ENCODE data around the gene HBB.

The HBB gene

DNA sequence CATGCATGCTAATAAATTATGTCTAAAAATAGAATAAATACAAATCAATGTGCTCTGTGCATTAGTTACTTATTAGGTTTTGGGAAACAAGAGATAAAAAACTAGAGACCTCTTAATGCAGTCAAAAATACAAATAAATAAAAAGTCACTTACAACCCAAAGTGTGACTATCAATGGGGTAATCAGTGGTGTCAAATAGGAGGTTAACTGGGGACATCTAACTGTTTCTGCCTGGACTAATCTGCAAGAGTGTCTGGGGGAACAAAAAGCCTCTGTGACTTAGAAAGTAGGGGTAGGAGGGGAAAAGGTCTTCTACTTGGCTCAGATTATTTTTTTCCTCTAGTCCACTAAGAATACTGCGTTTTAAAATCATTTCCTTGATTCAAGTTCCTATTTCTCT is 810 bp upstream of the HBB start:
- DNase-seq (ENCODE audit: low read depth in 2 of 2) = no peak

DNA sequence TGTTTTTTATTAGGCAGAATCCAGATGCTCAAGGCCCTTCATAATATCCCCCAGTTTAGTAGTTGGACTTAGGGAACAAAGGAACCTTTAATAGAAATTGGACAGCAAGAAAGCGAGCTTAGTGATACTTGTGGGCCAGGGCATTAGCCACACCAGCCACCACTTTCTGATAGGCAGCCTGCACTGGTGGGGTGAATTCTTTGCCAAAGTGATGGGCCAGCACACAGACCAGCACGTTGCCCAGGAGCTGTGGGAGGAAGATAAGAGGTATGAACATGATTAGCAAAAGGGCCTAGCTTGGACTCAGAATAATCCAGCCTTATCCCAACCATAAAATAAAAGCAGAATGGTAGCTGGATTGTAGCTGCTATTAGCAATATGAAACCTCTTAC is 1.4 kb downstream of the HBB start:
- no peak for DNase-seq (ENCODE audit: low read depth in 2 of 2)

DNA sequence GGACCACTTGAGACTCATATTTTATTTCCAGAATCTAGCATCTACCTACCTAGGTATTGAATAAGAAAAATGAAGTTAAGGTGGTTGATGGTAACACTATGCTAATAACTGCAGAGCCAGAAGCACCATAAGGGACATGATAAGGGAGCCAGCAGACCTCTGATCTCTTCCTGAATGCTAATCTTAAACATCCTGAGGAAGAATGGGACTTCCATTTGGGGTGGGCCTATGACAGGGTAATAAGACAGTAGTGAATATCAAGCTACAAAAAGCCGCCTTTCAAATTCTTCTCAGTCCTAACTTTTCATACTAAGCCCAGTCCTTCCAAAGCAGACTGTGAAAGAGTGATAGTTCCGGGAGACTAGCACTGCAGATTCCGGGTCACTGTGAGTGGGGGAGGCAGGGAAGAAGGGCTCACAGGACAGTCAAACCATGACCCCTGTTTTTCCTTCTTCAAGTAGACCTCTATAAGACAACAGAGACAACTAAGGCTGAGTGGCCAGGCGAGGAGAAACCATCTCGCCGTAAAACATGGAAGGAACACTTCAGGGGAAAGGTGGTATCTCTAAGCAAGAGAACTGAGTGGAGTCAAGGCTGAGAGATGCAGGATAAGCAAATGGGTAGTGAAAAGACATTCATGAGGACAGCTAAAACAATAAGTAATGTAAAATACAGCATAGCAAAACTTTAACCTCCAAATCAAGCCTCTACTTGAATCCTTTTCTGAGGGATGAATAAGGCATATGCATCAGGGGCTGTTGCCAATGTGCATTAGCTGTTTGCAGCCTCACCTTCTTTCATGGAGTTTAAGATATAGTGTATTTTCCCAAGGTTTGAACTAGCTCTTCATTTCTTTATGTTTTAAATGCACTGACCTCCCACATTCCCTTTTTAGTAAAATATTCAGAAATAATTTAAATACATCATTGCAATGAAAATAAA is 2.1 kb downstream of the HBB start:
- no peak for DNase-seq (ENCODE audit: low read depth in 2 of 2)

DNA sequence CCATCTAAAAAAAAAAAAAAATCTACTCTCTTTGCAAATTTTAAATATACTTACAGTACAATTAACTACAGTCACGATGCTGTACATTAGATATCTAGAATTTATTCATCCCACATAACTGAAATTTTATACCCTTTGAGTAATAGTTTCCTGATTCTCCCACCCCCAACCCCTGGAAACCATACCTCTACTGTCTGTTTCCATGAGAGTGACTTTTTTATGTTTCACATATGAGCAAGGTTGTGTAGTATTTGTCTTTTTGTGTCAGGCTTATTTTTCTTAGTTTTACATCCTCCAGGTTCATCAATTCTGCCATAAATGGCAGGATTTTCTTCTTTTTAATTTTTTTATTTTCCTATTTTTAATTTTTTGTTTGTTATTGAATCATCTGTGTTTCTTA is 3.2 kb downstream of the HBB start:
- DNase-seq (ENCODE audit: low read depth in 2 of 2) = no peak

DNA sequence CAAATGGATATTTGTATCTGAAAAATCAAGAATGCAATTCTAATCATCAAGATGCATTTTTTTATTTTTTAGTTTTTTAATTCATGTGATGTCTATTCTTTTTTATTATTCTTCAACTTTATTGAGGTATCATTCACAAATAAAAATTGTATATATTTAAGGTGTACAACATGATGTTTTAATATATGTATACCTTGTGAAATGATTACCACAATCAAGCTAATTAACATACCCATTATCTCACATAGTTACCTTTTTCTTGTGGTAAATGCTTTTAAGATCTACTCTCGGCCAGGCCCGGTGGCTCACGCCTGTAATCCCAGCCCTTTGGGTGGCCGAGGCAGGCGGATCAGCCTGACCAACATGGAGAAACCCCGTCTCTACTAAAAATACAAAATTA is 3.7 kb downstream of the HBB start:
- no peak for DNase-seq (ENCODE audit: low read depth in 2 of 2)

DNA sequence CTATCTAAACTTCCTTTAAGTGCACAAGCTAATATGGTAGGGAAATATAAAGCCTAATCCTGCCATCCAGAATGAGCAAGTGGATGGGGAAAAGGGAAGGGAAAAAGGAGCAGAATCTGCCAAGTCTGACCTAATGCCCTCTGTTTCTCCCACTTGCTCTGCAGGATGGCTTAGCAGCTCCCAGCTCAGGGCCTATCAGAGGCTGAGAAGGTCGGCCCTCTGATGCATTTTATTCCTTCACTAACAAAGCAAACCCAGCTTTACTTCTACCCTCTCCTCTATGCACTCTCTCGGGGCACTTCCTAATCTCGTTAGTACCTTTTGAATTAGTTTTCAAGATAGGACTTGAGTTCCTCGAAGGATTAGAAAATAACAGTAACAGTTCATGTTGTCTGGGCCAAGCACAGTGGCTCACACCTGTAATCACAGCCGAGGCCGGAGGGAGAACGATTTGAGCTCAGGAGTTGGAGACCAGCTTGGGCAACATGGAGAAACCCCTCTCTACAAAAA is 16.4 kb downstream of the HBB start:
- DNase-seq (ENCODE audit: low read depth in 2 of 2) = no peak

DNA sequence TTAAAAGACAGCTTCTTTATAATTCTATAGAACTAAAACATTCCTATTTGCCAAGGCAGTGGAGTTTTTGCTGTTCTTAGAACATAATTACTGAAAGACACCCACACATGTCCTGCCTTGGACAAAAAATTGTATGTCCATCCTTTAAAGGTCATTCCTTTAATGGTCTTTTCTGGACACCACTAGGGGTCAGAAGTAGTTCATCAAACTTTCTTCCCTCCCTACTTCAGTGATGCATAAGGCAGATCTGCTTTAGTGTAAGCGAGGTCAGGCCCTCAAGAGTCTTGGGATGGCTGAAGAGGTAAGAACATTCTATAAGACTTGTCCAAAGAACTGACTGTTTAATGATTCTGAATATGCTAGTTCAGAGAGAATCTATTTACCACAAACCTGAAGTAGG is 22.1 kb downstream of the HBB start:
- no peak for DNase-seq (ENCODE audit: low read depth in 2 of 2)

DNA sequence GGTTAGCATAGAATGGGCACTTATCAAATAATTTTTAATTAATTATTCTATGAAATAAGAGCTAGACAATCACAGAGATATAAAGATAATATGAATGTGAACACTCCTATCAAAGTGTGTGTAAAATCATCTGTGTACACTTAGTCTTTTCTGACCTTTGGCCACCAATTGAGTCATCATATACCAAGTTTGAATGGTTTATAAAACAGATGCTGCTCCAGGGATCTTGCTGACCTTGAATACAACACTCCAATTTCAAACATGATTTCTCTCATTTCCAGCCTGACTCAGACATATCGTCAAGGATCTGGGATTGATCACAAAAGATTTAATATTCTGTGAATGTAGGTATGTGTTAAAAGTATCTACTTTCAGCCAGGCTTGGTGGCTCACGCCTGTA is 23.5 kb downstream of the HBB start:
- no peak for DNase-seq (ENCODE audit: low read depth in 2 of 2)

DNA sequence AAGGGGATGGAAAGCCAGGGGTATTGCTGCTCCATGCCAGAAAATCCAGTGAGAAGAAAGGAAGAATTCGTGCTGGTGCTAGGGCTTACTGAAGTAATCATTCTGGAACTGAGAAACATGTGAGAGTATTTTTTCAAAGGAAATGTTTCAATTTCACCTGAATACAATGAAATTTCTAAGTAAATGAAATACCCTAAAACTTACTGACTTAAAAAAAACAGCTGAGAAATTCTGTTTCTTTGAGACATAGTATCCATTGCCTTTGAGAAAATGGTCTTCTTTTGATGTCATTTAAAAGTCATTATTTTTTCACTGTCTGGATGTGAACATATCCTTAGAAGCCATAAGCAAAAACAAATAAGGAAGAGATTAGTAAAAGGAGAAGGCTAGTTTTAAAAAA is 26.3 kb downstream of the HBB start, which contains the start of gene OR51V1:
OR51V1 (minus strand) TSS at position 101 of the 400 bp plus-strand sequence; CDS start at position 101, 0 bp downstream.
- DNase-seq (ENCODE audit: low read depth in 2 of 2) = no peak

DNA sequence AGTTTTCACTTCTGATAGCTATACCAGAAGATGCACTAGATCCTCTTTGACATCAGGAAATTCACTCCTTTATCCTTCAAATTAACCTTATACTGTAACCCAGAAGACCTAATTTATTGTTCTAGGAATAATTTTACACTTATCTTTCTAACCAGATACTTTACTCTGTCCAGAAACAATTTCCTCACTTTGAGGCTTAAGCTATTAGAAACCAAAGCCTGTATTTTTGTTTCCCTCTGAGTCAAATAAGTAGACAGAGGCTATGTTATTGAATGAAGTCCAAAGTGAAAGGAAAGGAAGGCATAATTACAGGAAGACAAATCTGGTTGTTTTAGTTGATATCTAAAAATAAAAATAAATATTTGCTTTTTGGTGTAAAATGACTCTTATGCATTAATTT is 28.6 kb downstream of the HBB start:
- no peak for DNase-seq (ENCODE audit: low read depth in 2 of 2)

DNA sequence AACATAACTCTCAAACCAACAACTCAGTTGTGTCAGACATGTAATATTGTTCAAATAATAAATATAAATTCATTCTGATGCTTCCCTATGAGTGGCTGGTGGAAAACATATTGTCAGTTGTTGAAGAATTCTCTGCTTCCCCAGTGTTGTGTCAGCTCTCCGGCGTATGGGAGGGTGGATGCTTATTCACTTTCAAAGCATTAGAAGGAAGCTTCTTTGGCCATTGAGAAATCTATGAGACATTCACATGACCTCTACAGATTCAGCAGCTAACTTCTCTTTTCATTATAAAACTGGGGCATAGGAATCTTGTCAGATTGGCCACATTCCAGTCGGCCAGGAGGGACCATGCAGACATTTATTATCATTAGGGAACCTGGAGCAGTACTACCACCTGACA is 29.3 kb downstream of the HBB start:
- DNase-seq (ENCODE audit: low read depth in 2 of 2) = no peak

DNA sequence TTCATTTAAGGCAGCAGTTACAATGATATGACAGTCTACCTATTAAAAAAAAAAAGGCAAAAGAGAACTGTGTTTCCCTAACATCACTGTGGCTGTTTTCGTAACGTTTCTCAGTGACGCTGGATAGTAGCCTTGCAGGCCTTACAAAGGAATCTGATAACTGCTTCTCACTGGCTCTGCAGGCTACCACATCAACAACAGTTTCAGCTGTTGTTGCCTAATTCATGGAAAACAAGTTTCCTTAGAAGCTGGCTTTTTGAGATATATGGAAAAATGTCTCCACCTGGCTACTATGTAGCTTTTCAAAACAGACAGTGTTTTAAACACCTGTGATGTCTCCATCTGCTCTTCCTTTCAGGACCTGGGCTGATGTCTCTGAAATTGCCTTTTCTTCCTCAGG is 30.1 kb downstream of the HBB start:
- no peak for DNase-seq (ENCODE audit: low read depth in 2 of 2)

DNA sequence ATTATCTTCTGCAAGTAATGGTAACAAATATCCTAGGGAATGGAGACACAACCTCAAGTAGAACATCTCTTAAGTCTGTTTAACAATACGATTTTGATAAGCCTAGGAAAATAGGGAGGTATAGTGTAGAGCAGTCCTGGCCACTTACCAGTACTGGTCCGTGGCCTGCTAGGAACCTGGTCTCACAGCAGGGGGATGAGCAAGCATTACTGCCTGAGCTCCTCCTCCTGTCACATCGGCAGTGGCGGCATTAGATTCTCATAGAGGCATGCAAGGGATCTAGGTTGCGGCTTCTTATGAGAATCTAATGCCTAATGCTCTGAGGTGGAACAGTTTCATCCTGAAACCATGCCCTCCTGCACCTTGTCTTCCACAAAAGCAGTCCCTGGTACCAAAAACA is 30.8 kb downstream of the HBB start:
- DNase-seq (ENCODE audit: low read depth in 2 of 2) = no peak

DNA sequence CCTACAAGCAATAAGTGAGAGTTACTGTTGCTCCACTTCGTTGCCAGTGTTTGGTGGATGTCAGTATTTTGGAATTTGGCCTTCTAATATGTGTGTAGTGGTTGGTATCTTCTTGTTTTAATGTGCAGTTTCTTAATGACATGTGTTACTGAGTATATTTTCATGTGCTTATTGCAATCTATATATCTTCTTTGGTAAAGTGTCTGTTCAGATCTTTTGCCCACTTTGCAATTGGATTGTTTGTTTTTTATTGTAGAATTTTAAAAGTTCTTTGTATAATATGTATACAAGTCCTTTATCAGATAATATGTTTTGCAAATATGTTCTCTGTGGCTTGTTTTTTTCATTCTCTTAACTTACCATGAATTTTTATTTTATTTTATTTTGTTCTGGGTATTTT is 34.1 kb downstream of the HBB start:
- no peak for DNase-seq (ENCODE audit: low read depth in 2 of 2)

DNA sequence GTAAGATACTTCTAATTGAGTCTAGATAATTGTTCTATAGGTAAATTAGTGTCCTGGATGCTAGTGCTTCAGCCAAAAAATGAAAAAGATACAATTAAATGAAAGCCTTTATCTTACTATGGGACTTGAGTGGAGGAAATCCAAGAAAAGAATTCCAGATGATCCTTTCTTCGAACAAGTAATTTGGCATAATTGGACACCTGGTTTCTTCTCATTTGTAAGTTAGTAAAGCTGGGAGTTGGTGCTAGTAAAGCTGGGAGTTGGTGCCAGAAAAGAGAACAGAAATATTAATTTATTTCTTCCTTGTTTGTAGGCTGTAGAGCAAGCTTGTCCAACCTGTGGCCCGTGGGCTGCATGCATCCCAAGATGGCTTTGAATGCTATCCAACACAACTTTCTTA is 38.7 kb downstream of the HBB start:
- DNase-seq (ENCODE audit: low read depth in 2 of 2) = no peak

DNA sequence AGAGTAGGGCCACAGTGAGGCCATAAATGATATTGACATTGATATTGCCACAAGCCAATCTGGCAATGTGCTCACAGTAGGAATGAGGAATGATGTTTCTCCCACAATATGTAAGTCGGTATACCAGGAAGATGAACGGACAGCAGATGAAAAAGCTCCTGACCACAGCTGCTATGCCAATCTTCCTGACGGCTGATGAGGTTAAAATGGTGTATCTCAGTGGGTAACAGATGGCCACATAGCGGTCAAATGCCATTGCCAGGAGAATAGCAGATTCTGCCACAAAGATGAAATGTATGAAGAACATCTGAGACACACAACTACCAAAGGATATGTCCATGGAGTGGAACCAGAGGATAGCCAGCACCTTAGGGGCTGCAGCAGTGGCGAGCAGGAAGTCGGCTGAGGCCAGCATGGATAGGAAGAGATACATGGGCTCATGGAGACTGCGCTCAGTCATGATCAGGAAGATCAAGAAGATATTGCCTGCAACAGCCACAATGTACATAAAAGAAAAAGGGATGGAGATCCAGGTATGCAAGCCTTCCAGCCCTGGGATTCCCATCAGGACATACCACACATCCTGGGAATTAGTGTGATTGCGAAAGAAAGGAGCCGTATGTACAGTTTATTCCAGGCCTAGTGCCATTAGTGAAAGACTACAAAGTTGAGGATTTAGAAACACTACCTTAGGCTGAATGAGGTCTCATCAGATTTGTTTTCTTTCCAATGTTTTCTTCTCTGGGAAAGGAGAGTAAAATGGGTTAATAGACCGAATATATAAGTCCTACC is 48.6 kb downstream of the HBB start:
- no peak for DNase-seq (ENCODE audit: low read depth in 2 of 2)

Data from activated CD8-positive, alpha-beta memory T cell treated with anti-CD3 and anti-CD28 coated beads for 4 hours (primary cell).